Hepatocyte (in vitro differentiated cells): ENCODE measurements around the gene ANKRD22. TPM values are rescaled to one million over a fixed set of nuclear protein-coding genes. Genes with fewer than 3 reads are reported as not detected.

Source experiments
- DNase-seq: peaks from one replicate; pipeline ENCODE4 v3.0.0-alpha.2; 2016; ENCODE audit warnings: low spot score
- H2AFZ ChIP-seq: fragments of 200-600 bp; sonication (generic); 2 replicates; pipeline ENCODE4 v1.6.0; 2016; ENCODE audit warnings: antibody characterized with exemption, mild to moderate bottlenecking
- H3K27ac ChIP-seq: fragments of 200-600 bp; sonication (generic); 2 replicates; pipeline ENCODE4 v1.5.1; 2016; ENCODE audit warnings: mild to moderate bottlenecking
- H3K27me3 ChIP-seq: fragments of 200-600 bp; sonication (generic); 2 replicates; pipeline ENCODE4 v1.6.1; 2016
- H3K36me3 ChIP-seq: fragments of 200-600 bp; sonication (generic); replicated peaks from 2 replicates; pipeline ENCODE4 v1.5.1; 2016; ENCODE audit warnings: low read depth; ENCODE audit not compliant: insufficient read depth
- H3K4me1 ChIP-seq: fragments of 200-600 bp; sonication (generic); 2 replicates; pipeline ENCODE4 v1.5.1; 2016; ENCODE audit warnings: mild to moderate bottlenecking, moderate library complexity; ENCODE audit not compliant: insufficient read depth
- H3K4me2 ChIP-seq: fragments of 200-600 bp; sonication (generic); 2 replicates; pipeline ENCODE4 v1.6.0; 2016
- H3K4me3 ChIP-seq: fragments of 200-600 bp; sonication (generic); 2 replicates; pipeline ENCODE4 v1.5.1; 2016; ENCODE audit warnings: mild to moderate bottlenecking
- H3K79me2 ChIP-seq: fragments of 200-600 bp; sonication (generic); 2 replicates; pipeline ENCODE4 v1.6.0; 2017; ENCODE audit warnings: mild to moderate bottlenecking
- H3K9me2 ChIP-seq: fragments of 200-600 bp; sonication (generic); replicated peaks from 2 replicates; pipeline ENCODE4 v1.6.0; 2017; ENCODE audit warnings: mild to moderate bottlenecking; ENCODE audit not compliant: insufficient read depth
- H3K9me3 ChIP-seq: fragments of 200-600 bp; sonication (generic); 2 replicates; pipeline ENCODE4 v1.5.1; 2016; ENCODE audit warnings: low read depth, mild to moderate bottlenecking
- H4K20me1 ChIP-seq: fragments of 200-600 bp; sonication (generic); 2 replicates; pipeline ENCODE4 v1.6.0; 2016; ENCODE audit warnings: mild to moderate bottlenecking; ENCODE audit not compliant: insufficient read depth, poor library complexity, severe bottlenecking
- EZH2 ChIP-seq: fragments of 200-600 bp; sonication (generic); IDR thresholded peaks from 2 replicates; pipeline ENCODE4 v1.6.1; 2016; ENCODE audit warnings: antibody characterized with exemption, mild to moderate bottlenecking, borderline replicate concordance
- EZH2phosphoT487 ChIP-seq: fragments of 200-600 bp; sonication (generic); IDR thresholded peaks from one replicate; pipeline ENCODE4 v1.6.1; 2018; ENCODE audit warnings: antibody characterized with exemption, mild to moderate bottlenecking, low read depth, moderate library complexity; ENCODE audit not compliant: unreplicated experiment, severe bottlenecking
- WGBS: methylation state at CpG from one replicate; pipeline ENCODE4 v1.1.6; 2016; ENCODE audit warnings: low lambda C conversion rate; ENCODE audit errors: missing lambda C conversion rate; 5-methylcytosine and 5-hydroxymethylcytosine counted together
- polyA plus RNA-seq: library from polyadenylated mRNA; unstranded; fragments of >200 nt; fragmentation: Nextera tagmentation; extraction: Ambion mirVana; gene quantifications from 2 replicates; pipeline ENCODE4 v1.2.1, GENCODE V29; 2016
- total RNA-seq: library from RNA; depleted of rRNA; stranded (reverse); fragments of >200 nt; gene quantifications from 2 replicates; pipeline ENCODE4 v1.2.3, GENCODE V29; 2014
- TF ChIP-seq, protein P1 (sequence below): fragments of 200-600 bp; sonication (generic); IDR thresholded peaks from 2 replicates; pipeline ENCODE4 v1.5.1; 2016; ENCODE audit warnings: antibody characterized with exemption, mild to moderate bottlenecking; ENCODE audit not compliant: poor library complexity

ANKRD22 gene
- total and polyA plus RNA-seq, 2 experiments from 2014 or later: 2.1 to 2.7 TPM

DNA sequence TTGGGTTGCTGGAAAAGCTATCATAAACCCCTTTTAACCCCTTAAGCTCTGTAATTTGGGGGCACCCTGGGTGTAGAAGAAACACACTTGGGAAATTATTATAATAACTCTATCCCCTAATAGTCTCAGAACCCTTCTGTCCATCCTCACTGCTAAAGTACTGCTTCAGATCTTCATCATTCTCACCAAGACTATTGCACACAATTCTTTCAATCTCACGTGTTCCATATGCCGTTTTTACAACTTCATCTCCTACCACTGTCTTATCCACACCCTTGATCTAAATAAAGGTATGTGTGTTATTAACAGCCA is 15.8 kb downstream of the ANKRD22 start:
- H3K4me3 ChIP-seq: no peak overlapping the region
- no peaks in the 10 kb centered on the region for H3K9me3 ChIP-seq
- no peak for DNase-seq
- TF ChIP-seq EZH2: no peak
- no peak for TF ChIP-seq EZH2phosphoT487
- TF ChIP-seq, protein P1, sequence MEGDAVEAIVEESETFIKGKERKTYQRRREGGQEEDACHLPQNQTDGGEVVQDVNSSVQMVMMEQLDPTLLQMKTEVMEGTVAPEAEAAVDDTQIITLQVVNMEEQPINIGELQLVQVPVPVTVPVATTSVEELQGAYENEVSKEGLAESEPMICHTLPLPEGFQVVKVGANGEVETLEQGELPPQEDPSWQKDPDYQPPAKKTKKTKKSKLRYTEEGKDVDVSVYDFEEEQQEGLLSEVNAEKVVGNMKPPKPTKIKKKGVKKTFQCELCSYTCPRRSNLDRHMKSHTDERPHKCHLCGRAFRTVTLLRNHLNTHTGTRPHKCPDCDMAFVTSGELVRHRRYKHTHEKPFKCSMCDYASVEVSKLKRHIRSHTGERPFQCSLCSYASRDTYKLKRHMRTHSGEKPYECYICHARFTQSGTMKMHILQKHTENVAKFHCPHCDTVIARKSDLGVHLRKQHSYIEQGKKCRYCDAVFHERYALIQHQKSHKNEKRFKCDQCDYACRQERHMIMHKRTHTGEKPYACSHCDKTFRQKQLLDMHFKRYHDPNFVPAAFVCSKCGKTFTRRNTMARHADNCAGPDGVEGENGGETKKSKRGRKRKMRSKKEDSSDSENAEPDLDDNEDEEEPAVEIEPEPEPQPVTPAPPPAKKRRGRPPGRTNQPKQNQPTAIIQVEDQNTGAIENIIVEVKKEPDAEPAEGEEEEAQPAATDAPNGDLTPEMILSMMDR: no peak
- WGBS: 7% methylated on average over 2 of the region's 2 CpGs
- H3K79me2 ChIP-seq: no peaks in the 10 kb centered on the region
- no peak overlapping the region for H2AFZ ChIP-seq
- H4K20me1 ChIP-seq: no peaks in the 10 kb centered on the region
- H3K27ac ChIP-seq: no peak overlapping the region
- no peaks in the 10 kb centered on the region for H3K27me3 ChIP-seq
- H3K36me3 ChIP-seq: no peaks in the 10 kb centered on the region
- H3K4me2 ChIP-seq: no peak overlapping the region
- no peaks in the 10 kb centered on the region for H3K9me2 ChIP-seq
- H3K4me1 ChIP-seq: no peaks in the 10 kb centered on the region

DNA sequence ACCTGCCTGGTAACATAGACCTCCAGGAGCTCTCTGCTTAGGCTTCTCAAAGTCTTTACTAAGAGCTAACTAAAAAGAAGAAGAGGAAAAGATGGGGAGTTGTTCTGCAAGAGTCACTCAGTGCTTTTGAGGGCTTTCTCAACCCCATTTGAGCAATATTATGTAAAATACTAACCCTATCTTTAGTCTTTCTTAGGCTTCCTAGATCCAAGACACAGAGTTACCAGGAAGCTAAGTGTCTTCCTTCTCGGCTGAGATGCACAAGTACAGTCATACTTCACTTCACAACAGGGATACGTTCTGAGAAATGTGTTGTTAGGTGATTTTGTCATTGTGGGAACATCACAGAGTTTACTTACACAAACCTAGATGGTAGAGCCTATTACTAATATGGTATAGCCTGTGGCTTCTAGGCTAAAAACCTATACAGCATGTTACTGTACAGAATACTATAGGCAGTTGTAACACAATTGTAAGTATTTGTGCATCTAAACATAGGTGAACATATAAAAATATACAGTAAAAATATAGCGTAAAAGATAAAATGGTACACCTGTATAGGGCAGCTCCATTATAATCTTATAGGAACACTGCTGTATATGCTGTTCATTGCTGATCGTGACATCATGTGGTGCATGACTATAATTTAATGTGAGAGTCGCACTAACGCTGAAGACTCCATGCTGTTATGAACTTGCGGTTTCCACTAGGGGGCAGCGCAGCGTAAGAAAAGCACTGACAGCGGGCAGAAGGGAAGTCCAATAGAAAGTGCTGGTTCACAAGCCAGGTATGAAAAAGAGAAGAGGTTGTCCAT is 16.3 kb downstream of the ANKRD22 start:
- Histone ChIP-seq H2AFZ (no peak overlapping the region), H3K9me2 (no peaks in the 10 kb centered on the region), H3K4me1 (no peaks in the 10 kb centered on the region), H3K9me3 (no peaks in the 10 kb centered on the region), H3K79me2 (no peaks in the 10 kb centered on the region), H3K4me2 (no peak overlapping the region), H3K36me3 (no peaks in the 10 kb centered on the region), H3K4me3 (no peak overlapping the region), H3K27me3 (no peaks in the 10 kb centered on the region), H3K27ac (no peak overlapping the region), H4K20me1 (no peaks in the 10 kb centered on the region)
- no peak for TF ChIP-seq EZH2
- TF ChIP-seq, protein P1: peak; percentile 94
- no peak for TF ChIP-seq EZH2phosphoT487
- 20% methylated on average over 10 of the region's 10 CpGs for WGBS
- peak; percentile 88 for DNase-seq

DNA sequence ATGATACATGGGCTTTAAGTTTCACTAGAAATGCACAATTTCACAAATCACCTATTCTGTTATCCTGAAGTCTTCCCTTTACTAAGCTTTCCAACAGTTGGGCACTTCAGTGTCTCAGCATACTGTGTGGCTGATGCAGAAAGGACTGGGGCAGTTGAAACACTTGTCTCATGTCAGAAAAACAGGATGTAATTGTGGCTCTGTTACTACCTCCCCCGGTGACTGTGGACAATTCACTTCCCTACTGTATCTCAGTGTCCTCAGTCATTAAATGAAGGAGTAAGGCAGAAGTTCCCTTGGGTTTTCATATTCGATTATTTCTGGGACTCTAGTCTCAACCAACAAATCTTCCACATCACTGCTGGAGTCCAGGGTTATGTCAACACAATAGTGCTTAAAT is 17.9 kb downstream of the ANKRD22 start:
- H3K9me3 ChIP-seq: no peaks in the 10 kb centered on the region
- TF ChIP-seq EZH2phosphoT487 (no peak), EZH2 (no peak)
- TF ChIP-seq, protein P1: no peak
- H3K4me2 ChIP-seq: no peak overlapping the region
- no peaks in the 10 kb centered on the region for H4K20me1 ChIP-seq
- H3K79me2 ChIP-seq: no peaks in the 10 kb centered on the region
- 86% methylated on average over 2 of the region's 2 CpGs for WGBS
- H3K27ac ChIP-seq: no peak overlapping the region
- H3K4me1 ChIP-seq: no peaks in the 10 kb centered on the region
- H3K4me3 ChIP-seq: no peak overlapping the region
- H2AFZ ChIP-seq: no peak overlapping the region
- H3K36me3 ChIP-seq: no peaks in the 10 kb centered on the region
- H3K27me3 ChIP-seq: no peaks in the 10 kb centered on the region
- H3K9me2 ChIP-seq: no peaks in the 10 kb centered on the region
- DNase-seq: no peak
